Transverse colon (tissue), 4 donors: ENCODE data around the gene DCST2. TPM values are rescaled to one million over a fixed set of nuclear protein-coding genes. Genes with fewer than 3 reads are reported as not detected.

Experiments used
- DNase-seq: peaks from one replicate; pipeline ENCODE4 v3.0.0-alpha.2; 2019
- H3K27ac ChIP-seq, 4 donors: fragments of 200-600 bp; sonication (generic); 2 replicates each; pipeline ENCODE4 v1.5.1; 2016 to 2018; ENCODE audit warnings: inconsistent platforms in 4 of 4
- H3K27me3 ChIP-seq: fragments of 200-600 bp; sonication (generic); 2 replicates; pipeline ENCODE4 v1.5.1; 2017; ENCODE audit warnings: inconsistent platforms
- H3K36me3 ChIP-seq, 4 donors: fragments of 200-600 bp; sonication (generic); 2 replicates each; pipeline ENCODE4 v1.5.1; 2017 to 2019; ENCODE audit warnings: inconsistent platforms in 4 of 4
- H3K4me1 ChIP-seq, 4 donors: fragments of 200-600 bp; sonication (generic); 2 replicates each; pipeline ENCODE4 v1.5.1; 2017 to 2020; ENCODE audit warnings: inconsistent platforms in 4 of 4
- H3K4me3 ChIP-seq, 4 donors: fragments of 200-600 bp; sonication (generic); 1 replicate in 1 of 4; 2 replicates in 3 of 4; pipeline versions ENCODE4 v1.5.1 to v1.6.1; 2017 to 2019; ENCODE audit warnings: inconsistent platforms in 4 of 4
- H3K9me3 ChIP-seq, 2 donors: fragments of 200-600 bp; sonication (generic); 2 replicates each; pipeline ENCODE4 v1.5.1; 2017 to 2019; ENCODE audit warnings: inconsistent platforms in 2 of 2
- EP300 ChIP-seq: sonication (generic); formaldehyde crosslinking; IDR thresholded peaks from one replicate; pipeline ENCODE4 v1.6.1; 2017; ENCODE audit warnings: antibody characterized with exemption, low read depth
- POLR2A ChIP-seq: fragments of 450-650 bp; IDR thresholded peaks from one replicate; pipeline ENCODE4 v1.6.1; 2016; ENCODE audit warnings: antibody characterized with exemption, mild to moderate bottlenecking, moderate library complexity
- POLR2AphosphoS5 ChIP-seq, 3 donors: sonication (generic); formaldehyde crosslinking; IDR thresholded peaks; one replicate each; pipeline ENCODE4 v1.6.1; 2016; ENCODE audit warnings: antibody characterized with exemption in 3 of 3
- WGBS, 2 donors: methylation state at CpG; one replicate each; pipeline ENCODE4 v1.1.5; 2018; ENCODE audit warnings: low coverage in 1 of 2; 5-methylcytosine and 5-hydroxymethylcytosine counted together
- in situ Hi-C, 4 donors: fragments of 200-750 bp; cut with MboI; loops; one replicate each; pipeline versions ENCODE4 v1.15.0 to v1.15.1; 2017; ENCODE audit warnings: low sequenced_read_pairs in 3 of 4, low pct_ligation_motif_present in 1 of 4, low pct_unique_long_range_greater_than_20kb in 1 of 4
- intact Hi-C: fragments of 100-400 bp; cut with DNase I; formaldehyde crosslinking; loops from one replicate; pipeline ENCODE4 v1.15.1; 2023; ENCODE audit warnings: low total_unique reads
- total RNA-seq, 4 donors: library from RNA; depleted of rRNA; stranded (reverse); fragments of >200 nt; gene quantifications; one replicate each; pipeline ENCODE4 v1.1.0, GENCODE V29; 2016
- TF ChIP-seq, protein P1 (sequence below), 5 experiments: fragments of 200-600 bp in 3 of 5; fragments of 450-650 bp in 2 of 5; sonication (generic) in 3 of 5; IDR thresholded peaks; 1 replicate in 2 of 5; 2 replicates in 3 of 5; pipeline ENCODE4 v1.5.1; 2016 to 2017; ENCODE audit warnings: antibody characterized with exemption in 5 of 5, inconsistent platforms in 3 of 5, mild to moderate bottlenecking in 2 of 5, moderate library complexity in 1 of 5

Gene DCST2
- total RNA-seq, 4 donors from 2014 or later, result 1.9 to 4.6 (median 4.5) TPM; not detected in 1

DNA sequence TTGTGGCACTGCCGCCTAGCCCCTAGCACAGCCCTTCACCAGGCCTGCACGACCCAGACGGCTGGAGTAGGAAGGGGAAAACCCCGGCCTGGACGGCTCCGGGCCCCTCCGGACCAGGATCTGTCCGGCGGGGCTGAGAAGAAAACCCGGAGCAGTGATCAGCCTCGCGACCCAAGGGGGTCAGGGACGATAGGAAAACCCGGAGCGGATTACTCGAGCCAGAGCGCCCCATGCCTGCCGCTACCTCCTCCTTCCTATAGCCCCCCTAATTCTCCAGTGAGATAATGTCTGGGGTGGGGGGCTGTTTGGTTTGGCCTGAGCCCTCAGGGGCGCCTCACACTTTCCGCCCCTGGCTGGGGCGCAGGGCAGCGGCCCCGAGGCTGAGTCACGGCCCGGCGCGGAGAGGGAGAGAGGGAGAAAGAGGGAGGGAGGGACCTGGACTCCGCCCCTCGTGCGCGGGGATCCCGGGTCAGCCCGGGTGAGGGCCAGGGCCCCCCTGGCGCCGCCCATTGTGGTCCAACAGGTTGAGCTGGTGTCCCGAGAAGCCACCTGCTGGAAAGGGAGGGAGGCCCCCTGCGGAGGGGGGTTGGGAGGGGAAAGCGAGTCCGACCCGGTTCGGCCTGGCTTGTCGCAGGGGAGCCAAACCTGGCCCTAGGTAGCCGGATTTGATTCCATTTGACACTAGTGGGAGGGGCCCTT lies 32.7 kb downstream of the DCST2 start:
- Histone ChIP-seq H3K36me3 (no peaks in the 10 kb centered on the region), H3K9me3 (no peaks in the 10 kb centered on the region), H3K27me3 (no peaks in the 10 kb centered on the region), H3K27ac (peak overlapping the region; percentile 96 to 100 (median 98)), H3K4me1 (peaks cover 28 to 38% (median 36%) of the 10 kb centered on the region in 4 donors), H3K4me3 (peak overlapping the region; percentile 66 to 90 (median 79))
- DNase-seq, result peak; percentile 97
- in situ Hi-C loops (no loop called here), intact Hi-C loops (loop anchor here (5.0 kb wide), 1 partner anchor 34 kb away; no protein-coding TSS in a partner anchor)
- WGBS, 2 donors, result 1% methylated on average over 28 of the region's 43 CpGs; no CpG with 5 or more reads in 1 of the 2 donors
- TF ChIP-seq EP300 (peak; percentile 93), POLR2A (peak; percentile 90), POLR2AphosphoS5 (IDR thresholded peaks at IDR 0.05) (peak; percentile 72 to 94 (median 91))
- TF ChIP-seq, protein P1, sequence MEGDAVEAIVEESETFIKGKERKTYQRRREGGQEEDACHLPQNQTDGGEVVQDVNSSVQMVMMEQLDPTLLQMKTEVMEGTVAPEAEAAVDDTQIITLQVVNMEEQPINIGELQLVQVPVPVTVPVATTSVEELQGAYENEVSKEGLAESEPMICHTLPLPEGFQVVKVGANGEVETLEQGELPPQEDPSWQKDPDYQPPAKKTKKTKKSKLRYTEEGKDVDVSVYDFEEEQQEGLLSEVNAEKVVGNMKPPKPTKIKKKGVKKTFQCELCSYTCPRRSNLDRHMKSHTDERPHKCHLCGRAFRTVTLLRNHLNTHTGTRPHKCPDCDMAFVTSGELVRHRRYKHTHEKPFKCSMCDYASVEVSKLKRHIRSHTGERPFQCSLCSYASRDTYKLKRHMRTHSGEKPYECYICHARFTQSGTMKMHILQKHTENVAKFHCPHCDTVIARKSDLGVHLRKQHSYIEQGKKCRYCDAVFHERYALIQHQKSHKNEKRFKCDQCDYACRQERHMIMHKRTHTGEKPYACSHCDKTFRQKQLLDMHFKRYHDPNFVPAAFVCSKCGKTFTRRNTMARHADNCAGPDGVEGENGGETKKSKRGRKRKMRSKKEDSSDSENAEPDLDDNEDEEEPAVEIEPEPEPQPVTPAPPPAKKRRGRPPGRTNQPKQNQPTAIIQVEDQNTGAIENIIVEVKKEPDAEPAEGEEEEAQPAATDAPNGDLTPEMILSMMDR (IDR thresholded peaks at IDR 0.05), result peak in 2 of 5 experiments; percentile 37 to 43

DNA sequence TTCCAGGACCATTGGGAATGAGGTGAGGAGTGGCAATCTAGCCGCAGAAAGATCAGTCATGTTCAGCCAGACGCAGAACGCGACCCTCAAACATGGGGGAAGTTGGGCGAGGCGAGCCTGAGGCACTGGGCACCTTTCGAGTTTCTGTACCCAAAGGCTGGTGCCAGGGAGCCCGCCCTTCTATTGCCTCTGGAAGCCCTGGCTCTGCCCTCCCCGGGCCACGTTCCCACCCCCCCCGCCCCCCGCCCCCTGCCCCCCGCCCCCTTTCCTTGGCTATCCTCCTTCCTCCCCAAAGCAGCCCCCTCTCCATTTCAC lies 33.2 kb downstream of the DCST2 start:
- Histone ChIP-seq H3K27me3 (no peaks in the 10 kb centered on the region), H3K4me1 (peaks cover 23 to 34% (median 32%) of the 10 kb centered on the region in 4 donors), H3K9me3 (no peaks in the 10 kb centered on the region), H3K4me3 (peak overlapping the region; percentile 66 to 90 (median 79)), H3K27ac (peak overlapping the region; percentile 96 to 100 (median 98)), H3K36me3 (no peaks in the 10 kb centered on the region)
- WGBS, 2 donors, result 0% methylated on average over 13 of the region's 13 CpGs; no CpG with 5 or more reads in 1 of the 2 donors
- intact Hi-C loops, result loop anchor here (5.0 kb wide), 1 partner anchor 33 kb away; no protein-coding TSS in a partner anchor
- peak; percentile 57 for DNase-seq
- no peak for TF ChIP-seq POLR2AphosphoS5 (IDR thresholded peaks at IDR 0.05)
- in situ Hi-C loops, result no loop called here

DNA sequence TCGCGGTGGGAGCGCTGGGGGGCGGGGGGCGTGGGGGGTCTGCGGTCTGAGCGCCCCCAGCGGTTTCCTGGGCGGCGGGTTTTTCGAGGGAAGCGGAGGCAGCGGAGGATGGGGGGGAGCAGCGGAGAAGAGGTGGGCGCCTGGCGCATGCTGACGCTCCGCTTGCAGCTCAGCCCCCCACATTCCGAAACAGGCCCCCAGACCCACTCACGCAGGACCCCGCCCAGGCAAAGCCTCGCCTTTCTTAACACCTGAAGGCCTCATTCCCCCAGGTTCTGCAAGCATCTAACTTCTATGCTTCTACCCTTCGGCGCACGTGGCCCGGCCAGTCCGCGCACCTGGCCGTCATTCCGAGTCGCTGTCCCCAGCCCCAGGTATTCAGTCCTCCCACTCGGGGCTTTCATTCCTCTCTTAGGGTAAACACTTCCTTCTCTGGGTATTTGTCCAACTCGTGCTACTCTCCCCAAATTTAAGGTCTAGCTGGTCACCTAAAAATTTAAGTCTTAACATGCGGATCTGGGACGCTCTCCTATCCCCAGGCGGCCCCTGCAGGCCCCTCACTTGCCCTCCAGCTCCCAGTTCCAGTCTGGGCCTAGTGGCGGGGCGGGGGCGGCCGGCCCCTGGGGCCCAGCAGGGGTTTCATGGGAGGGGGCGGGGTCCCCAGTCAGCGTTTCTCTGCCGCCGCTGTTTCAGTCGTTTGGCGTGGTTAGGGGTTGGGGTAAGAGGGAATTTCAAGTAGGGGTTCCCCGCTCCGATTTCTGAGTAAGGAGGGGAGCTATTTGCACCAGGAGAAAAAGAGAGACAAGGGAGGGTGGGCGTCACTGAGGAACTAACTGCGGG lies 33.8 kb downstream of the DCST2 start:
- Histone ChIP-seq H3K27ac (peak overlapping the region; percentile 96 to 100 (median 98)), H3K36me3 (no peaks in the 10 kb centered on the region), H3K9me3 (no peaks in the 10 kb centered on the region), H3K4me1 (peaks cover 19 to 29% (median 27%) of the 10 kb centered on the region in 4 donors), H3K27me3 (no peaks in the 10 kb centered on the region), H3K4me3 (peak overlapping the region; percentile 66 to 90 (median 79))
- intact Hi-C loops (loop anchor here (5.0 kb wide), 1 partner anchor 32 kb away; no protein-coding TSS in a partner anchor), in situ Hi-C loops (no loop called here)
- TF ChIP-seq POLR2AphosphoS5 (IDR thresholded peaks at IDR 0.05), result peak in 1 of 3 donors; percentile 20
- TF ChIP-seq, protein P1 (IDR thresholded peaks at IDR 0.05), result no peak
- no peak for TF ChIP-seq EP300
- no peak for TF ChIP-seq POLR2A
- DNase-seq, result peak; percentile 70
- WGBS, 2 donors, result 6% methylated on average over 3 to 45 of the region's 50 CpGs

DNA sequence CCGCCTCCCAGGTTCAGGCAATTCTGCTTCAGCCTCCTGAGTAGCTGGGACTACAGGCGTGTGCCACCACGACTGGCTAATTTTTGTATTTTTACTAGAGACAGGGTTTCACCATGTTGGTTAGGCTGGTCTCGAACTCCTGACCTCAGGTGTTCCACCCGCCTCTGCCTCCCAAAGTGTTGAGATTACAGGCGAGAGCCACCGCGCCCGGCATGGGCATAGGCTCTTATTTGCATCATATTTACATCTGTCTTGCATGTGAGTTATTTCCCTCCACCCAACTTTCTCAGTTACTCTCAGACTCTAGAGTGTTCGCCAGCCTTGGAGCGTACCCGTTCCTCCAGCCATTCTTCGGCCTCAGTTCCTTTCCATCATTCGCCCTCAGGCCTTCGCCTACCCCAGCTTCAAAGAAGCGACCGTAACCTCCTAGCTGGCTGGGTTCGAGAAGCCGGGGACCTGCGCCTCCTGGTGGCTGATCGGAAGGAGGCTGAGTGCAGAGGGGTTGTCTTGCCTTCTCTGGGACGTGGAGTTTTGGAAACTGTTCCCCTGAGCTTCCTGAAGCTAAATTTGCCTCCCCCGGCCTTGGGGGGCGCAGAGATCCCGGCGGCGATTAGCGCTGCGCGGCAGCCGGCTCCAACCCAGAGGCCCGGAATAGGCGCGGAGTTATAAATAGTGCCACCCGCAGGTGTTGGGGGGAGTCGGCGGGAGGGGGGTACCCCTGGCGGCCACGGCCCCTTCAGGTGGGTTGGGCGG lies 34.6 kb downstream of the DCST2 start:
- peak overlapping the region; percentile 9 to 86 (median 69) for H3K4me3 ChIP-seq
- no peaks in the 10 kb centered on the region for H3K9me3 ChIP-seq
- WGBS, 2 donors, result 0 to 13% methylated on average over 2 to 35 of the region's 40 CpGs
- peak overlapping the region; percentile 96 to 100 (median 98) for H3K27ac ChIP-seq
- no peaks in the 10 kb centered on the region for H3K36me3 ChIP-seq
- TF ChIP-seq, protein P1 (IDR thresholded peaks at IDR 0.05), result peak; percentile 74 to 93 (median 79)
- TF ChIP-seq POLR2AphosphoS5 (IDR thresholded peaks at IDR 0.05) (no peak), POLR2A (no peak)
- peaks cover 13 to 23% (median 20%) of the 10 kb centered on the region in 4 donors for H3K4me1 ChIP-seq
- in situ Hi-C loops (no loop called here), intact Hi-C loops (no loop called here)
- no peaks in the 10 kb centered on the region for H3K27me3 ChIP-seq
- peak; percentile 78 for DNase-seq
